NB4 (cell line): ENCODE data around the gene WNT6.

Experiments
- MYC ChIP-seq: IDR thresholded peaks from 2 replicates; pipeline ENCODE4 v1.6.1; 2011; ENCODE audit warnings: low read depth, low read length
- POLR2A ChIP-seq: IDR thresholded peaks from 2 replicates; pipeline ENCODE4 v1.6.1; 2011; ENCODE audit warnings: mild to moderate bottlenecking; ENCODE audit not compliant: insufficient read length; ENCODE audit errors: extremely low read depth
- TF ChIP-seq, protein P1 (sequence below): IDR thresholded peaks from one replicate; pipeline ENCODE4 v1.5.1; 2012; ENCODE audit warnings: low read depth, low read length

DNA sequence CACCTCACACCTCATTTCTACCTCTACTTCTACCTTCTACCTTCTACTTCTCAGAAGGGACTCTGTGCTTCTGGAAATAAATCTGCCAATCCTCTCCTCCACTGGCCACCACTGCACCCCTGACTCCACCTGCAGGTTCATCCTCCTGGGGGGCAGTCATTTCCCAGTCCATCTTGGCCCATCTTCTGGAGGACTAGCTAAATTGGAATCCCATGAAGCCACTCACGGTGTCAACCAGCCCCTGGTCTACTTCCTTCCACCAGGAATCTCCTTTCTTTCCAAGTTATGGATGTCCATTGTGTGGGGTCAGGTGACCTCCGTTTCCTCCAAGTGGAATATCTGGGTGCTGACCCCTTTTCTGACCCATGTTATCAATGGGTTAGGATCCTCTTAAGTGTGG is 24.9 kb downstream of the WNT6 start:
- no peak for TF ChIP-seq POLR2A
- no peak for TF ChIP-seq MYC
- TF ChIP-seq, protein P1, sequence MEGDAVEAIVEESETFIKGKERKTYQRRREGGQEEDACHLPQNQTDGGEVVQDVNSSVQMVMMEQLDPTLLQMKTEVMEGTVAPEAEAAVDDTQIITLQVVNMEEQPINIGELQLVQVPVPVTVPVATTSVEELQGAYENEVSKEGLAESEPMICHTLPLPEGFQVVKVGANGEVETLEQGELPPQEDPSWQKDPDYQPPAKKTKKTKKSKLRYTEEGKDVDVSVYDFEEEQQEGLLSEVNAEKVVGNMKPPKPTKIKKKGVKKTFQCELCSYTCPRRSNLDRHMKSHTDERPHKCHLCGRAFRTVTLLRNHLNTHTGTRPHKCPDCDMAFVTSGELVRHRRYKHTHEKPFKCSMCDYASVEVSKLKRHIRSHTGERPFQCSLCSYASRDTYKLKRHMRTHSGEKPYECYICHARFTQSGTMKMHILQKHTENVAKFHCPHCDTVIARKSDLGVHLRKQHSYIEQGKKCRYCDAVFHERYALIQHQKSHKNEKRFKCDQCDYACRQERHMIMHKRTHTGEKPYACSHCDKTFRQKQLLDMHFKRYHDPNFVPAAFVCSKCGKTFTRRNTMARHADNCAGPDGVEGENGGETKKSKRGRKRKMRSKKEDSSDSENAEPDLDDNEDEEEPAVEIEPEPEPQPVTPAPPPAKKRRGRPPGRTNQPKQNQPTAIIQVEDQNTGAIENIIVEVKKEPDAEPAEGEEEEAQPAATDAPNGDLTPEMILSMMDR: no peak
